ENCODE data around the gene PRKAA1. TPM values are rescaled to one million over a fixed set of nuclear protein-coding genes. Genes with fewer than 3 reads are reported as not detected.

PRKAA1 gene
- total and polyA plus RNA-seq, 12 donors = 19.5 to 100 (median 59.1) TPM

DNA sequence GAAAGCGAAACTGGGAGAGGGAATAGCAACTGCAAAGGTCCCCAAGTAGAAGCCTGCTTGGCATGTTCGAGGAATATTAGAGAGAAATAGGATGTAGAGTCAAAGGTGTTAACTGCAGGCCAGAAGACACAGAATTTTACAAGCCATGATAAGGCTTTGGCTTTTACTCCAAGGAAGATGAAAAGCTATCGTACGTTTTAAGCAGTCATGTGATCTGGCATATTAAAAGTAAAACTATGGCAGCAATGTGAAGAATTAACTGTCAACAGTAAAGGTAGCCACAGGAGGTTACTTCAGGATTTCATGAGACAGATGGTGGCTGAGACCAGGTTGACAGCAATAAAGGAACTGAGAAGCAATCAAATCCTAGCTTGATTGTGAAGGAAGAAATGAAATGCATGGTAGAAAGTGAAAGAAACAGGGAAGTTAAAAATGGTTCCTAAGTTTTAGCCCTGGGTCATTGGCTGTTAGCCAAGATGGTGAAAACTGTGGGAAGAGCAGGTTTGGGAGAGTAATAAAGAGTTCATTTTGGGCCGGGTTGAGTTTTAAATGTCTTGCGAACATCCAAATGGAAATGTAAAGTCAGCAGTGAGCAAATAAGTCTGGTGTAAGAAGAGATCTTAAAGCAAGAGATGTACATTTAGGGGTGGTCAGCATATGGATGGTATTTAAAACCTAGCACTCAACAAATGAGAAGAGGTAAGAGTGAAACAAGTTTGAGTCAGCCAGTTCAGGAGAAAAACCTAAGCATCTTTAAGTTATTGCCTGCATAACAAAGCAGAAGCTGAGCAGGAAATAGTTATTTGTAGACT, 22.1 kb downstream of the PRKAA1 start:
- no peak for DNase-seq
- Histone ChIP-seq H3K27ac (no peak overlapping the region), H3K9me3 (replicated peaks in 1 of 3) (no peaks in the 10 kb centered on the region), H3K4me3 (no peak overlapping the region), H3K27me3 (no peaks in the 10 kb centered on the region), H3K36me3 (replicated peaks in 1 of 2) (peaks cover 0 to 35% of the 10 kb centered on the region in 2 donors), H3K4me1 (replicated peaks in 1 of 2) (peaks cover 0 to 15% of the 10 kb centered on the region in 2 donors)
- TF ChIP-seq POLR2A (IDR thresholded peaks at IDR 0.05) = no peak
- no peak for TF ChIP-seq CTCF (IDR thresholded peaks at IDR 0.05)
- intact Hi-C loops (cut with DNase I) = no loop called here
- 63 to 70% (median 68%) methylated on average over 6 of the region's 6 CpGs for WGBS, 4 donors

- intact Hi-C loops (cut with DNase I) = no loop called here
- no peak for DNase-seq
- Histone ChIP-seq H3K4me3 (no peak overlapping the region), H3K36me3 (replicated peaks in 1 of 2) (peaks cover 0 to 35% of the 10 kb centered on the region in 2 donors), H3K27me3 (no peaks in the 10 kb centered on the region), H3K9me3 (replicated peaks in 1 of 3) (no peaks in the 10 kb centered on the region), H3K27ac (no peak overlapping the region), H3K4me1 (replicated peaks in 1 of 2) (peaks cover 0 to 15% of the 10 kb centered on the region in 2 donors)
- 68 to 88% (median 83%) methylated on average over 4 of the region's 4 CpGs for WGBS, 4 donors
- TF ChIP-seq CTCF (IDR thresholded peaks at IDR 0.05) (no peak), POLR2A (IDR thresholded peaks at IDR 0.05) (no peak)
Observed at GRCh38 chr5:40775085-40775845, 22.9 kb downstream of the PRKAA1 start.

DNA sequence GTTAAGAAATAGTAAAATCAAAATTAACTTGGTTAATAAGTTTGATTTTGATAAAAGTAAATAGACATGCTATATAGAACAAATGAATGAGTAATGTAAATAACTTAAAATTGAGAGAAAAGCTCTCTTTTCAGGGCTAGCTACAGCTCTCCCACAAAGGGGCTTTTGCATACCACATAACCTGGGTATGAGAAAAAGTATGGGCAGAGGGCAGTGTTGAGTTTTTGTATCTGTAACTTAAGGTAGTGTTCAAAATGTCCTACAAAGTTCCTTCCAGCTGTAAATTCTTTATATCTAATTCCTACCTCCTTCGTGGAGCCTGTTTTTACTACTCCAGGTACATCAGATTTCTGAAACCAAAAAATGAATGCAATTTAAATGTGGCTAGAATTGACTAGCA, 23.6 kb downstream of the PRKAA1 start:
- Histone ChIP-seq H3K27ac (no peak overlapping the region), H3K36me3 (replicated peaks in 1 of 2) (peaks cover 0 to 35% of the 10 kb centered on the region in 2 donors), H3K9me3 (replicated peaks in 1 of 3) (no peaks in the 10 kb centered on the region), H3K27me3 (no peaks in the 10 kb centered on the region), H3K4me3 (no peak overlapping the region), H3K4me1 (replicated peaks in 1 of 2) (peaks cover 0 to 15% of the 10 kb centered on the region in 2 donors)
- no peak for DNase-seq
- 91 to 100% (median 93%) methylated on average over 1 of the region's 1 CpG for whole genome bisulfite sequencing, 4 donors
- intact Hi-C loops (cut with DNase I) = no loop called here
- TF ChIP-seq POLR2A (IDR thresholded peaks at IDR 0.05) (no peak), CTCF (IDR thresholded peaks at IDR 0.05) (no peak)

- TF ChIP-seq CTCF (IDR thresholded peaks at IDR 0.05) (no peak), POLR2A (IDR thresholded peaks at IDR 0.05) (no peak)
Observed at GRCh38 chr5:40770764-40771163, 27.4 kb downstream of the PRKAA1 start.

More at GRCh38 chr5:40770764-40771163, 27.4 kb downstream of the PRKAA1 start:
- DNase-seq = no peak
- peaks cover 0 to 4% of the 10 kb centered on the region in 2 donors for H3K4me1 ChIP-seq (replicated peaks in 1 of 2)
- H3K27me3 ChIP-seq = no peaks in the 10 kb centered on the region
- peaks cover 0 to 37% of the 10 kb centered on the region in 2 donors for H3K36me3 ChIP-seq (replicated peaks in 1 of 2)
- H3K27ac ChIP-seq = no peak overlapping the region
- WGBS, 4 donors = 98 to 100% (median 99%) methylated on average over 5 of the region's 5 CpGs
- H3K4me3 ChIP-seq = no peak overlapping the region
- intact Hi-C loops (cut with DNase I) = no loop called here
- no peaks in the 10 kb centered on the region for H3K9me3 ChIP-seq (replicated peaks in 1 of 3)
